HEK293 (cell line): Measurements from ENCODE around the gene ITGA11.
A peak's percentile ranks its signal among the peaks of the same experiment; 100 is the strongest.

Source experiments
- CTCF ChIA-PET: fragments of 350-600 bp; formaldehyde crosslinking; extraction: SDS; loops from one replicate; lab custom pipeline; 2021; ENCODE audit warnings: antibody characterized with exemption; lab: Yijun Ruan, JAX
- POLR2A ChIA-PET: fragments of 300-600 bp; formaldehyde crosslinking; extraction: SDS; loops from one replicate; lab custom pipeline; 2020; ENCODE audit warnings: antibody characterized with exemption, inconsistent platforms; lab: Yijun Ruan, JAX
- H3K27ac ChIP-seq: fragments of 200-500 bp; sonication (Bioruptor generic); 2 replicates; pipeline ENCODE4 v1.5.1; 2014; ENCODE audit warnings: low read depth, low read length, control low read depth, inconsistent platforms; ENCODE audit errors: extremely low read depth
- H3K36me3 ChIP-seq, 2 experiments: fragments of 200-500 bp in 1 of 2; sonication (Bioruptor generic) in 1 of 2; 1 replicate in 1 of 2; 2 replicates in 1 of 2; pipeline ENCODE4 v1.5.1; 2014 to 2017; ENCODE audit warnings: inconsistent platforms in 2 of 2, low read length in 2 of 2; ENCODE audit not compliant: control insufficient read depth in 2 of 2, insufficient read depth in 1 of 2
- H3K4me1 ChIP-seq: fragments of 200-500 bp; sonication (Bioruptor generic); 2 replicates; pipeline ENCODE4 v1.5.1; 2014; ENCODE audit warnings: mild to moderate bottlenecking, low read length, inconsistent platforms; ENCODE audit not compliant: control insufficient read depth, insufficient read depth
- H3K4me3 ChIP-seq: 2 replicates; pipeline ENCODE4 v1.5.1; 2011; ENCODE audit warnings: low read depth, mild to moderate bottlenecking, control low read depth, low read length, moderate library complexity
- H3K9me3 ChIP-seq: fragments of 200-500 bp; sonication (Bioruptor generic); 2 replicates; pipeline ENCODE4 v1.5.1; 2014; ENCODE audit warnings: low read depth, low read length, inconsistent platforms; ENCODE audit not compliant: control insufficient read depth, insufficient read depth
- SCRT1 ChIP-seq: fragments of 450-650 bp; formaldehyde crosslinking; IDR thresholded peaks from 2 replicates; pipeline ENCODE4 v1.5.1; 2016; ENCODE audit warnings: missing biosample characterization, missing genetic modification characterization, borderline replicate concordance
- SCRT2 ChIP-seq: fragments of 450-650 bp; formaldehyde crosslinking; IDR thresholded peaks from 2 replicates; pipeline ENCODE4 v1.5.1; 2016; ENCODE audit warnings: missing biosample characterization, missing genetic modification characterization
- WT1 ChIP-seq: fragments of 450-650 bp; formaldehyde crosslinking; IDR thresholded peaks from 2 replicates; pipeline ENCODE4 v1.5.1; 2016; ENCODE audit warnings: missing biosample characterization, missing genetic modification characterization
- ZBTB48 ChIP-seq: fragments of 450-650 bp; formaldehyde crosslinking; IDR thresholded peaks from 2 replicates; pipeline ENCODE4 v1.5.1; 2016; ENCODE audit warnings: missing biosample characterization, missing genetic modification characterization
- ZNF138 ChIP-seq: fragments of 450-650 bp; formaldehyde crosslinking; IDR thresholded peaks from 2 replicates; pipeline ENCODE4 v1.5.1; 2016; ENCODE audit warnings: missing biosample characterization, missing genetic modification characterization, borderline replicate concordance
- ZNF169 ChIP-seq: fragments of 450-650 bp; formaldehyde crosslinking; IDR thresholded peaks from 2 replicates; pipeline ENCODE4 v1.5.1; 2016; ENCODE audit warnings: missing biosample characterization, missing genetic modification characterization
- ZNF18 ChIP-seq: fragments of 450-650 bp; formaldehyde crosslinking; IDR thresholded peaks from 2 replicates; pipeline ENCODE4 v1.5.1; 2016; ENCODE audit warnings: missing biosample characterization, missing genetic modification characterization
- ZNF202 ChIP-seq: fragments of 450-650 bp; formaldehyde crosslinking; IDR thresholded peaks from 2 replicates; pipeline ENCODE4 v1.5.1; 2016; ENCODE audit warnings: missing biosample characterization, missing genetic modification characterization, borderline replicate concordance
- ZNF280C ChIP-seq: fragments of 450-650 bp; formaldehyde crosslinking; IDR thresholded peaks from 2 replicates; pipeline ENCODE4 v1.5.1; 2016; ENCODE audit warnings: missing biosample characterization, missing genetic modification characterization
- ZNF37A ChIP-seq: fragments of 450-650 bp; IDR thresholded peaks from 2 replicates; pipeline ENCODE4 v1.5.1; 2018; ENCODE audit warnings: missing biosample characterization, missing genetic modification characterization
- ZNF621 ChIP-seq: fragments of 450-650 bp; formaldehyde crosslinking; IDR thresholded peaks from 2 replicates; pipeline ENCODE4 v1.5.1; 2017; ENCODE audit warnings: missing biosample characterization, missing genetic modification characterization
- ZNF664 ChIP-seq: fragments of 450-650 bp; formaldehyde crosslinking; IDR thresholded peaks from 2 replicates; pipeline ENCODE4 v1.5.1; 2016; ENCODE audit warnings: missing biosample characterization, missing genetic modification characterization
- ZNF768 ChIP-seq: fragments of 450-650 bp; formaldehyde crosslinking; IDR thresholded peaks from 2 replicates; pipeline ENCODE4 v1.5.1; 2018; ENCODE audit warnings: missing biosample characterization, mild to moderate bottlenecking, missing genetic modification characterization
- TF ChIP-seq, protein P1 (sequence below): fragments of 450-650 bp; formaldehyde crosslinking; IDR thresholded peaks from 2 replicates; pipeline ENCODE4 v1.5.1; 2017; ENCODE audit warnings: missing biosample characterization, missing genetic modification characterization
- TF ChIP-seq, protein P2 (sequence below): fragments of 450-650 bp; formaldehyde crosslinking; IDR thresholded peaks from 2 replicates; pipeline ENCODE4 v1.5.1; 2017; ENCODE audit warnings: missing biosample characterization, missing genetic modification characterization
- TF ChIP-seq, protein P3 (sequence below): fragments of 450-650 bp; formaldehyde crosslinking; IDR thresholded peaks from 2 replicates; pipeline ENCODE4; 2016; ENCODE audit warnings: missing biosample characterization, missing genetic modification characterization
- TF ChIP-seq, protein P4 (sequence below): fragments of 450-650 bp; formaldehyde crosslinking; IDR thresholded peaks from 2 replicates; pipeline ENCODE4 v1.5.1; 2016; ENCODE audit warnings: missing biosample characterization, missing genetic modification characterization, borderline replicate concordance

Gene ITGA11

DNA sequence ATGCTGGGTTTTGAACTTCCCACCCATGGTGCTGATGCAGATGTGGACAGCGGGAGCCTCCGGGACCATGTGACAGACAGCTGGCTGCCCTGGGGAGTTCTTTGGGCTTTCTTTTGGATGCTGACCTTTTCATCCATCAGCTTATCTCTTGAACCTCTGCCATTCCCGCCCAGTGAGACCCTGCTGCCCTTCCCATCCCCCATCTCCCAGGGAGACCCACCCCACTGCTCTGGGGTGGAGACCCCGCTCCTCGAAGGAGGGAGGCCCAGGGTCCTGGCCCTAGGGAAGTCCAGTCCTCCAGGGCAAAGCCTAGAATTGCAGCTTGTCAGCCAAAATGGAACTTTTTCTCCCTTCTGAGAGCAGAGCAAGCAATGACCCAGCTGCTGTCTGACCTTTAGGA lies 64.0 kb downstream of the ITGA11 start:
- Histone ChIP-seq H3K4me1 (peaks cover 3% of the 10 kb centered on the region; the same call in 1 of the 2 replicates), H3K9me3 (no peaks in the 10 kb centered on the region), H3K36me3 (no peaks in the 10 kb centered on the region), H3K27ac (no peak overlapping the region), H3K4me3 (no peak overlapping the region)
- ChIA-PET CTCF (interaction anchor here (1.1 kb wide), 1 partner anchor 55 kb away, joined by 3 read pairs; no protein-coding TSS in a partner anchor), POLR2A (interaction anchor here (0.6 kb wide), 2 partner anchors 66 to 370 kb away, joined by 3 read pairs; no protein-coding TSS in a partner anchor)
- TF ChIP-seq ZNF280C = no peak
- TF ChIP-seq, protein P1, sequence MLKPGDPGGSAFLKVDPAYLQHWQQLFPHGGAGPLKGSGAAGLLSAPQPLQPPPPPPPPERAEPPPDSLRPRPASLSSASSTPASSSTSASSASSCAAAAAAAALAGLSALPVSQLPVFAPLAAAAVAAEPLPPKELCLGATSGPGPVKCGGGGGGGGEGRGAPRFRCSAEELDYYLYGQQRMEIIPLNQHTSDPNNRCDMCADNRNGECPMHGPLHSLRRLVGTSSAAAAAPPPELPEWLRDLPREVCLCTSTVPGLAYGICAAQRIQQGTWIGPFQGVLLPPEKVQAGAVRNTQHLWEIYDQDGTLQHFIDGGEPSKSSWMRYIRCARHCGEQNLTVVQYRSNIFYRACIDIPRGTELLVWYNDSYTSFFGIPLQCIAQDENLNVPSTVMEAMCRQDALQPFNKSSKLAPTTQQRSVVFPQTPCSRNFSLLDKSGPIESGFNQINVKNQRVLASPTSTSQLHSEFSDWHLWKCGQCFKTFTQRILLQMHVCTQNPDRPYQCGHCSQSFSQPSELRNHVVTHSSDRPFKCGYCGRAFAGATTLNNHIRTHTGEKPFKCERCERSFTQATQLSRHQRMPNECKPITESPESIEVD (tag by site-specific recombination) = no peak
- TF ChIP-seq ZNF664 (tag by site-specific recombination) = no peak
- TF ChIP-seq ZNF169 = no peak
- TF ChIP-seq SCRT1 (tag by site-specific recombination) = no peak
- TF ChIP-seq, protein P2, sequence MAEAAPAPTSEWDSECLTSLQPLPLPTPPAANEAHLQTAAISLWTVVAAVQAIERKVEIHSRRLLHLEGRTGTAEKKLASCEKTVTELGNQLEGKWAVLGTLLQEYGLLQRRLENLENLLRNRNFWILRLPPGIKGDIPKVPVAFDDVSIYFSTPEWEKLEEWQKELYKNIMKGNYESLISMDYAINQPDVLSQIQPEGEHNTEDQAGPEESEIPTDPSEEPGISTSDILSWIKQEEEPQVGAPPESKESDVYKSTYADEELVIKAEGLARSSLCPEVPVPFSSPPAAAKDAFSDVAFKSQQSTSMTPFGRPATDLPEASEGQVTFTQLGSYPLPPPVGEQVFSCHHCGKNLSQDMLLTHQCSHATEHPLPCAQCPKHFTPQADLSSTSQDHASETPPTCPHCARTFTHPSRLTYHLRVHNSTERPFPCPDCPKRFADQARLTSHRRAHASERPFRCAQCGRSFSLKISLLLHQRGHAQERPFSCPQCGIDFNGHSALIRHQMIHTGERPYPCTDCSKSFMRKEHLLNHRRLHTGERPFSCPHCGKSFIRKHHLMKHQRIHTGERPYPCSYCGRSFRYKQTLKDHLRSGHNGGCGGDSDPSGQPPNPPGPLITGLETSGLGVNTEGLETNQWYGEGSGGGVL = no peak
- TF ChIP-seq, protein P3, sequence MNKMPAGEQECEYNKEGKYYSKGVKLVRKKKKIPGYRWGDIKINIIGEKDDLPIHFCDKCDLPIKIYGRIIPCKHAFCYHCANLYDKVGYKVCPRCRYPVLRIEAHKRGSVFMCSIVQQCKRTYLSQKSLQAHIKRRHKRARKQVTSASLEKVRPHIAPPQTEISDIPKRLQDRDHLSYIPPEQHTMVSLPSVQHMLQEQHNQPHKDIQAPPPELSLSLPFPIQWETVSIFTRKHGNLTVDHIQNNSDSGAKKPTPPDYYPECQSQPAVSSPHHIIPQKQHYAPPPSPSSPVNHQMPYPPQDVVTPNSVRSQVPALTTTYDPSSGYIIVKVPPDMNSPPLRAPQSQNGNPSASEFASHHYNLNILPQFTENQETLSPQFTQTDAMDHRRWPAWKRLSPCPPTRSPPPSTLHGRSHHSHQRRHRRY (tag by site-specific recombination) = no peak
- TF ChIP-seq, protein P4, sequence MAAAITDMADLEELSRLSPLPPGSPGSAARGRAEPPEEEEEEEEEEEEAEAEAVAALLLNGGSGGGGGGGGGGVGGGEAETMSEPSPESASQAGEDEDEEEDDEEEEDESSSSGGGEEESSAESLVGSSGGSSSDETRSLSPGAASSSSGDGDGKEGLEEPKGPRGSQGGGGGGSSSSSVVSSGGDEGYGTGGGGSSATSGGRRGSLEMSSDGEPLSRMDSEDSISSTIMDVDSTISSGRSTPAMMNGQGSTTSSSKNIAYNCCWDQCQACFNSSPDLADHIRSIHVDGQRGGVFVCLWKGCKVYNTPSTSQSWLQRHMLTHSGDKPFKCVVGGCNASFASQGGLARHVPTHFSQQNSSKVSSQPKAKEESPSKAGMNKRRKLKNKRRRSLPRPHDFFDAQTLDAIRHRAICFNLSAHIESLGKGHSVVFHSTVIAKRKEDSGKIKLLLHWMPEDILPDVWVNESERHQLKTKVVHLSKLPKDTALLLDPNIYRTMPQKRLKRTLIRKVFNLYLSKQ (tag by site-specific recombination) = no peak
- no peak for TF ChIP-seq ZNF18 (tag by site-specific recombination)
- no peak for TF ChIP-seq SCRT2 (tag by site-specific recombination)
- TF ChIP-seq ZNF768 (tag by site-specific recombination) = no peak
- TF ChIP-seq ZBTB48 (tag by site-specific recombination) = no peak

DNA sequence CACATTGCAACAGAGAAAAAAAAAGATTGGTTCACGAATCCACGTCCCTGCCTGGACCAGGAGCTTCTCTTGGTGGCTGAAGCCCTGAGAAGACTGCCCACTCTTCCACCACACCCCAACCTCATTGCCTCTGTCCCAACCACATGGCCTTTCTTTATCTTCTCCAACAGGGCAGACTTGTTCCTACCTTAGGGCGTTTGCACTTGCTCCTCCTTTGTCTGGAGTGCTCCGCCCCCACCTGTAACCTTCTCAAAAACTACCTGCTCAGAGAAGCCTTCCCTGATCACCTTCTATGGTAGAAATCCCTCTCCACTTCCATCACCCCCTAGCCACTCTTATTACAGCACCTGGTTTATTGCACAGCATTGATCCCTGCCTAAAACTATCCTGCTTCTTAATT lies 64.7 kb downstream of the ITGA11 start:
- Histone ChIP-seq H3K27ac (no peak overlapping the region), H3K36me3 (no peaks in the 10 kb centered on the region), H3K4me3 (no peak overlapping the region), H3K9me3 (no peaks in the 10 kb centered on the region), H3K4me1 (peaks cover 3% of the 10 kb centered on the region; the same call in 1 of the 2 replicates)
- ChIA-PET CTCF (interaction anchor here (0.6 to 1.2 kb wide), 2 partner anchors 60 to 860 kb away, joined by 3 read pairs; no protein-coding TSS in a partner anchor), POLR2A (no interaction called here)
- TF ChIP-seq ZNF138 (tag by site-specific recombination) (no peak), ZNF37A (no peak), ZNF621 (tag by site-specific recombination) (no peak), ZNF202 (tag by site-specific recombination) (no peak), WT1 (tag by site-specific recombination) (no peak), SCRT2 (tag by site-specific recombination) (peak; percentile 78)
